Measurements from ENCODE around the gene MAGI2.

MAGI2 gene

DNA sequence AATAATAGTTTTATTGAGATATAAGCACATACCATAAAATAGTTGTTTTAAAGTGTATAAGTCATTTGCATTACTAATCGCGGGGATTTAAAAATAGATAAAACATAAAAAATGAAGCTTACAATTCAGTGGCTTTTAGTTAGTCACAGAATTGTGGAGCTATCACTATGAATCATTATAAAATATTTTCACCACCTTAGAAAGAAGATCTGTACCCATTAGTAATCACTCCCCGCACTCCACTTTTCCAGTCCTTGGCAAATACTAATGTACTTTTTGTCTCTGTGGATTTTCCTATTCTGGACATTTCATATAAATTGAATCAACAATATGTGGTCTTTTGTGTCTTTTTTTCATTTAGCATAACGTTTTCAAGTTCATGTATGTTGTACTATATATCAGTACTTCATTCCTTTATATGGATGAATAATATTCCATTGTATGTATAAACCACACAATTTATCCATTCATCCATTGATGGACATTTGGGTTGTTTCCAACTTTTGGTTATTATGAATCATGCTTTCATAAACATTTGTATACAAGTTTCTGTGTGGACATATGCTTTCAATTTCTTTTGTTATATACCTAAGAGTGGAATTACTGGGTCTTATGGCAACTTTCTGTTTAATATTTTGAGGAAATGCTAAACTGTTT lies 162.5 kb downstream of the MAGI2 start:
- no peak for TF ChIP-seq CTCF (IDR thresholded peaks at IDR 0.05)
- Histone ChIP-seq H3K27me3 (peaks cover 5% of the 10 kb centered on the region), H3K4me3 (ENCODE audit: low read depth in 1 of 2, low read length in 1 of 2) (no peak overlapping the region), H3K4me1 (ENCODE audit: control insufficient read depth in 1 of 2, insufficient read depth in 1 of 2, low read depth in 1 of 2, low read length in 1 of 2) (no peaks in the 10 kb centered on the region), H3K9me3 (no peaks in the 10 kb centered on the region), H3K27ac (no peak overlapping the region), H3K36me3 (no peaks in the 10 kb centered on the region)

DNA sequence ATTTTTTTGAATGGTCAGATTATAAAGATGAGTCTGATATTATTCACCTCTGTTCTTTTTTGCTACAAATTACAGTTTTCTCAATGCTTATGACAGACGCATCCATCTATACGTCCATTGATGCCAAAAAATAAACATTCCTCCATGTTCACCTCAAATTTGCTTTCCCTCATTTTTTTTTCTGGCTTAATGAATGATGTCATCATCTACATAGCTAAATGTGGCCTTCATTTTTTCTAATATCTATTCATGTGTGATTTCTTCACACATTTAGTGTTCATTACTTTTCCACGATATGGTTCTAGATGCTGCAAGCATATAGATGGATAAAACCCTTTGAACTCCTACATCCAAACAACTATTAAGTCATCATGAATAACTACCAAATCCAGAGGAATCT lies 163.1 kb downstream of the MAGI2 start:
- no peak overlapping the region for H3K27ac ChIP-seq
- no peak overlapping the region for H3K4me3 ChIP-seq (ENCODE audit: low read depth in 1 of 2, low read length in 1 of 2)
- no peak for TF ChIP-seq CTCF (IDR thresholded peaks at IDR 0.05)
- H3K4me1 ChIP-seq (ENCODE audit: control insufficient read depth in 1 of 2, insufficient read depth in 1 of 2, low read depth in 1 of 2, low read length in 1 of 2), result no peaks in the 10 kb centered on the region
- no peaks in the 10 kb centered on the region for H3K36me3 ChIP-seq
- no peaks in the 10 kb centered on the region for H3K9me3 ChIP-seq
- H3K27me3 ChIP-seq, result peaks cover 4% of the 10 kb centered on the region

GRCh38 chr7:79288655-79289054 lies 164.8 kb downstream of the MAGI2 start:
- Histone ChIP-seq H3K4me1 (ENCODE audit: control insufficient read depth in 1 of 2, insufficient read depth in 1 of 2, low read depth in 1 of 2, low read length in 1 of 2) (no peaks in the 10 kb centered on the region), H3K36me3 (no peaks in the 10 kb centered on the region), H3K4me3 (ENCODE audit: low read depth in 1 of 2, low read length in 1 of 2) (no peak overlapping the region), H3K27me3 (peaks cover 4% of the 10 kb centered on the region), H3K27ac (no peak overlapping the region), H3K9me3 (no peaks in the 10 kb centered on the region)
- no peak for TF ChIP-seq CTCF (IDR thresholded peaks at IDR 0.05)

DNA sequence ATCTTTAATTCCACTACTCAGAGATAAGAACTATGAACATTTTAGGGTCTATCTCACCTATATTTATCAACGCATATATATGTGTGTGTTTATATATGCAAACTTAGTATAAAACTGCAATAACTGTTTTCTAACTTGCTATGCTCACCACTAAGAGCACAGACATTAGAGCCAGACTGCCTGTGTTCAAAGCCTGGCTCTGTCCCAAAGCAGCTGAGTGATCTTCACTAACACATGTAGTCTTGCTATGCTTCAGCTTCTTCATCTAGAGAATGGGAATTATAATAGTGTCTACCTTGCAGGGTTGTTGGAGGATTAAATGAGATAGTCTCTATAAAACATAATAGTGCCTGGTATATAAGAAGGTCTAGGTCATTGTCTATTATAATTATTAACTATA lies 165.5 kb downstream of the MAGI2 start:
- Histone ChIP-seq H3K36me3 (no peaks in the 10 kb centered on the region), H3K27ac (no peak overlapping the region), H3K9me3 (no peaks in the 10 kb centered on the region), H3K27me3 (peaks cover 9% of the 10 kb centered on the region), H3K4me3 (ENCODE audit: low read depth in 1 of 2, low read length in 1 of 2) (no peak overlapping the region), H3K4me1 (ENCODE audit: control insufficient read depth in 1 of 2, insufficient read depth in 1 of 2, low read depth in 1 of 2, low read length in 1 of 2) (no peaks in the 10 kb centered on the region)
- no peak for TF ChIP-seq CTCF (IDR thresholded peaks at IDR 0.05)

- TF ChIP-seq CTCF (IDR thresholded peaks at IDR 0.05), result no peak
- no peak overlapping the region for H3K4me3 ChIP-seq (ENCODE audit: low read depth in 1 of 2, low read length in 1 of 2)
- H3K27me3 ChIP-seq, result peaks cover 22% of the 10 kb centered on the region
- no peaks in the 10 kb centered on the region for H3K9me3 ChIP-seq
- H3K36me3 ChIP-seq, result no peaks in the 10 kb centered on the region
- no peak overlapping the region for H3K27ac ChIP-seq
- H3K4me1 ChIP-seq (ENCODE audit: control insufficient read depth in 1 of 2, insufficient read depth in 1 of 2, low read depth in 1 of 2, low read length in 1 of 2), result no peaks in the 10 kb centered on the region
Observed at GRCh38 chr7:79286181-79286580, 167.3 kb downstream of the MAGI2 start.

Measured in neutrophil (primary cell).